Liver (tissue), 3 donors: ENCODE data around the gene ALG12.

Experiments used
- JUND ChIP-seq, 2 donors: IDR thresholded peaks; 2 replicates each; pipeline ENCODE4 v1.6.1; 2016; ENCODE audit warnings: antibody characterized with exemption in 2 of 2
- RAD21 ChIP-seq, 2 donors: IDR thresholded peaks; 2 replicates each; pipeline ENCODE4 v1.6.1; 2016; ENCODE audit warnings: antibody characterized with exemption in 2 of 2, mild to moderate bottlenecking in 2 of 2
- SP1 ChIP-seq: IDR thresholded peaks from 2 replicates; pipeline ENCODE4 v1.6.1; 2018; ENCODE audit warnings: antibody characterized with exemption, mild to moderate bottlenecking
- TAF1 ChIP-seq: conservative IDR thresholded peaks from 2 replicates; pipeline ENCODE4 v1.6.1; 2016; ENCODE audit warnings: antibody characterized with exemption, mild to moderate bottlenecking
- YY1 ChIP-seq: IDR thresholded peaks from 2 replicates; pipeline ENCODE4 v1.6.1; 2016; ENCODE audit warnings: antibody characterized with exemption, mild to moderate bottlenecking
- TF ChIP-seq, protein P1 (sequence below): fragments of 150-350 bp; IDR thresholded peaks from 2 replicates; pipeline ENCODE4 v1.5.1; 2017; ENCODE audit warnings: improper control_type of control experiment, low read depth, low read length; ENCODE audit not compliant: missing input control
- TF ChIP-seq, protein P2 (sequence below): IDR thresholded peaks from 2 replicates; pipeline ENCODE4 v1.6.1; 2016; ENCODE audit warnings: antibody characterized with exemption
- TF ChIP-seq, protein P3 (sequence below): IDR thresholded peaks from 2 replicates; pipeline ENCODE4 v1.6.1; 2016; ENCODE audit warnings: antibody characterized with exemption, mild to moderate bottlenecking
- donor health status: healthy.
- donor health status: healthy.

DNA sequence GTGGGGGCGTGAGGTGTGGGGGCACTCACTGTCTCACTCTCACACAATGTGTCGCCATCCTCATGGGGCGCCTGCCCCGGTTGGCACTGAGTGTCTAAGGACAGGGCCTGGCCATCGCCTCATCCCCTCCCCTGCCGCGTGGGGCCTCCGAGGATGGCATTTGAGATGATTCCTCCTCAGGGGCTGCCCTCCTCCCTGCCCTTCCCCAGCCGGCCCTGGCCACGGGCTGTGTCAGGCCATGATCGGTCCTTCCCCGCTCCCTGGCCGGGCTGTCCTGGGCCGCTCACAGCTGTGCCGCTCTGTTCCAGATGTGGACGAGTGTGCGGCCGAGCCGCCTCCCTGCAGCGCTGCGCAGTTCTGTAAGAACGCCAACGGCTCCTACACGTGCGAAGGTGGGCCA lies 4.7 kb upstream of the ALG12 start:
- TF ChIP-seq, protein P1, sequence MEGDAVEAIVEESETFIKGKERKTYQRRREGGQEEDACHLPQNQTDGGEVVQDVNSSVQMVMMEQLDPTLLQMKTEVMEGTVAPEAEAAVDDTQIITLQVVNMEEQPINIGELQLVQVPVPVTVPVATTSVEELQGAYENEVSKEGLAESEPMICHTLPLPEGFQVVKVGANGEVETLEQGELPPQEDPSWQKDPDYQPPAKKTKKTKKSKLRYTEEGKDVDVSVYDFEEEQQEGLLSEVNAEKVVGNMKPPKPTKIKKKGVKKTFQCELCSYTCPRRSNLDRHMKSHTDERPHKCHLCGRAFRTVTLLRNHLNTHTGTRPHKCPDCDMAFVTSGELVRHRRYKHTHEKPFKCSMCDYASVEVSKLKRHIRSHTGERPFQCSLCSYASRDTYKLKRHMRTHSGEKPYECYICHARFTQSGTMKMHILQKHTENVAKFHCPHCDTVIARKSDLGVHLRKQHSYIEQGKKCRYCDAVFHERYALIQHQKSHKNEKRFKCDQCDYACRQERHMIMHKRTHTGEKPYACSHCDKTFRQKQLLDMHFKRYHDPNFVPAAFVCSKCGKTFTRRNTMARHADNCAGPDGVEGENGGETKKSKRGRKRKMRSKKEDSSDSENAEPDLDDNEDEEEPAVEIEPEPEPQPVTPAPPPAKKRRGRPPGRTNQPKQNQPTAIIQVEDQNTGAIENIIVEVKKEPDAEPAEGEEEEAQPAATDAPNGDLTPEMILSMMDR = no peak
- TF ChIP-seq JUND (IDR thresholded peaks at IDR 0.05) (no peak), YY1 (no peak), TAF1 (no peak), SP1 (no peak), RAD21 (IDR thresholded peaks at IDR 0.05) (no peak)
- TF ChIP-seq, protein P2, sequence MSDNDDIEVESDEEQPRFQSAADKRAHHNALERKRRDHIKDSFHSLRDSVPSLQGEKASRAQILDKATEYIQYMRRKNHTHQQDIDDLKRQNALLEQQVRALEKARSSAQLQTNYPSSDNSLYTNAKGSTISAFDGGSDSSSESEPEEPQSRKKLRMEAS = no peak
- TF ChIP-seq, protein P3, sequence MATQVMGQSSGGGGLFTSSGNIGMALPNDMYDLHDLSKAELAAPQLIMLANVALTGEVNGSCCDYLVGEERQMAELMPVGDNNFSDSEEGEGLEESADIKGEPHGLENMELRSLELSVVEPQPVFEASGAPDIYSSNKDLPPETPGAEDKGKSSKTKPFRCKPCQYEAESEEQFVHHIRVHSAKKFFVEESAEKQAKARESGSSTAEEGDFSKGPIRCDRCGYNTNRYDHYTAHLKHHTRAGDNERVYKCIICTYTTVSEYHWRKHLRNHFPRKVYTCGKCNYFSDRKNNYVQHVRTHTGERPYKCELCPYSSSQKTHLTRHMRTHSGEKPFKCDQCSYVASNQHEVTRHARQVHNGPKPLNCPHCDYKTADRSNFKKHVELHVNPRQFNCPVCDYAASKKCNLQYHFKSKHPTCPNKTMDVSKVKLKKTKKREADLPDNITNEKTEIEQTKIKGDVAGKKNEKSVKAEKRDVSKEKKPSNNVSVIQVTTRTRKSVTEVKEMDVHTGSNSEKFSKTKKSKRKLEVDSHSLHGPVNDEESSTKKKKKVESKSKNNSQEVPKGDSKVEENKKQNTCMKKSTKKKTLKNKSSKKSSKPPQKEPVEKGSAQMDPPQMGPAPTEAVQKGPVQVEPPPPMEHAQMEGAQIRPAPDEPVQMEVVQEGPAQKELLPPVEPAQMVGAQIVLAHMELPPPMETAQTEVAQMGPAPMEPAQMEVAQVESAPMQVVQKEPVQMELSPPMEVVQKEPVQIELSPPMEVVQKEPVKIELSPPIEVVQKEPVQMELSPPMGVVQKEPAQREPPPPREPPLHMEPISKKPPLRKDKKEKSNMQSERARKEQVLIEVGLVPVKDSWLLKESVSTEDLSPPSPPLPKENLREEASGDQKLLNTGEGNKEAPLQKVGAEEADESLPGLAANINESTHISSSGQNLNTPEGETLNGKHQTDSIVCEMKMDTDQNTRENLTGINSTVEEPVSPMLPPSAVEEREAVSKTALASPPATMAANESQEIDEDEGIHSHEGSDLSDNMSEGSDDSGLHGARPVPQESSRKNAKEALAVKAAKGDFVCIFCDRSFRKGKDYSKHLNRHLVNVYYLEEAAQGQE = no peak
